ENCODE data around the gene MARK3. TPM values are rescaled to one million over a fixed set of nuclear protein-coding genes. Genes with fewer than 3 reads are reported as not detected.

The MARK3 gene
- total and polyA plus RNA-seq, 2 donors (not counting 1 experiment from before 2014, with no cell fraction given): 73.0 to 142 TPM

GRCh38 chr14:103393676-103394626 lies 8.7 kb downstream of the MARK3 start:
- no peak for TF ChIP-seq EZH2 (IDR thresholded peaks at IDR 0.05; ENCODE audit: borderline replicate concordance, insufficient read depth, low read depth, low read length, poor library complexity, severe bottlenecking)
- TF ChIP-seq CTCF (IDR thresholded peaks at IDR 0.05): peak; percentile 91
- H3K27me3 ChIP-seq (replicated peaks in 1 of 4; ENCODE audit: control extremely low read depth in 1 of 4, control insufficient read depth in 3 of 4, insufficient read depth in 4 of 4, low read length in 3 of 4): no peaks in the 10 kb centered on the region
- ATAC-seq (ENCODE audit: low read depth) (no peak), DNase-seq (peak; percentile 44)
- 86% methylated on average over 1 of the region's 9 CpGs for WGBS (ENCODE audit: insufficient coverage)
- Mint-ChIP-seq H3K27ac (no peak overlapping the region), H3K4me1 (peaks cover 63% of the 10 kb centered on the region), H3K9me3 (ENCODE audit: insufficient read depth) (no peaks in the 10 kb centered on the region), H3K27me3 (no peaks in the 10 kb centered on the region), H3K4me3 (no peak overlapping the region)
- H3K9ac ChIP-seq (ENCODE audit: low read length): no peak overlapping the region
- intact Hi-C loops (cut with micrococcal nuclease): loop anchor here (5.0 kb wide), 1 partner anchor 168 kb away; the partner anchor contains the start of genes BAG5 and COA8
- H4K20me1 ChIP-seq (ENCODE audit: control insufficient read depth, insufficient read depth, low read length, poor library complexity, severe bottlenecking): peaks cover 89% of the 10 kb centered on the region
- peaks cover 28 to 31% of the 10 kb centered on the region in 2 donors for H3K4me1 ChIP-seq (ENCODE audit: control insufficient read depth in 2 of 2, insufficient read depth in 2 of 2, low read length in 2 of 2)
- CTCF ChIA-PET: interaction anchor here (0.8 to 5.3 kb wide), 8 partner anchors 9 to 825 kb away, joined by 3 to 43 read pairs (median 3); no protein-coding TSS in a partner anchor
- H3K4me2 ChIP-seq (replicated peaks; ENCODE audit: low read depth, low read length, poor library complexity, severe bottlenecking): peak overlapping the region; percentile 49
- no peak overlapping the region for H3K27ac ChIP-seq (ENCODE audit: low read length in 2 of 2)
- no peaks in the 10 kb centered on the region for H3K9me3 ChIP-seq (ENCODE audit: control extremely low read depth in 1 of 3, control insufficient read depth in 2 of 3, insufficient read depth in 1 of 3, low read length in 2 of 3)
- no peak overlapping the region for H3K4me3 ChIP-seq (ENCODE audit: control extremely low read depth in 1 of 5, extremely low read depth in 1 of 5, insufficient read depth in 1 of 5, low read depth in 2 of 5, low read length in 4 of 5)
- no peaks in the 10 kb centered on the region for H3K36me3 ChIP-seq (replicated peaks in 1 of 2; ENCODE audit: control extremely low read depth in 1 of 2, control insufficient read depth in 1 of 2, extremely low read depth in 1 of 2, insufficient read depth in 2 of 2, low read length in 1 of 2)
- POLR2A ChIA-PET: no interaction called here
- peaks cover 99% of the 10 kb centered on the region for H3K79me2 ChIP-seq (ENCODE audit: control insufficient read depth, insufficient read depth, low read length)
- no peak overlapping the region for H2AFZ ChIP-seq (ENCODE audit: insufficient read depth, low read depth, low read length, poor library complexity, severe bottlenecking)

- CTCF ChIA-PET: no interaction called here
- intact Hi-C loops (cut with micrococcal nuclease): no loop called here
- Histone ChIP-seq H3K79me2 (ENCODE audit: control insufficient read depth, insufficient read depth, low read length) (peaks cover 99% of the 10 kb centered on the region), H3K27me3 (replicated peaks in 1 of 4; ENCODE audit: control extremely low read depth in 1 of 4, control insufficient read depth in 3 of 4, insufficient read depth in 4 of 4, low read length in 3 of 4) (no peaks in the 10 kb centered on the region), H3K27ac (ENCODE audit: low read length in 2 of 2) (no peak overlapping the region), H3K36me3 (replicated peaks in 1 of 2; ENCODE audit: control extremely low read depth in 1 of 2, control insufficient read depth in 1 of 2, extremely low read depth in 1 of 2, insufficient read depth in 2 of 2, low read length in 1 of 2) (no peaks in the 10 kb centered on the region), H3K4me1 (ENCODE audit: control insufficient read depth in 2 of 2, insufficient read depth in 2 of 2, low read length in 2 of 2) (peaks cover 28 to 32% of the 10 kb centered on the region in 2 donors), H3K9me3 (ENCODE audit: control extremely low read depth in 1 of 3, control insufficient read depth in 2 of 3, insufficient read depth in 1 of 3, low read length in 2 of 3) (no peaks in the 10 kb centered on the region), H3K4me2 (replicated peaks; ENCODE audit: low read depth, low read length, poor library complexity, severe bottlenecking) (no peak overlapping the region), H4K20me1 (ENCODE audit: control insufficient read depth, insufficient read depth, low read length, poor library complexity, severe bottlenecking) (peaks cover 94% of the 10 kb centered on the region), H3K9ac (ENCODE audit: low read length) (no peak overlapping the region), H3K4me3 (ENCODE audit: control extremely low read depth in 1 of 5, extremely low read depth in 1 of 5, insufficient read depth in 1 of 5, low read depth in 2 of 5, low read length in 4 of 5) (no peak overlapping the region), H2AFZ (ENCODE audit: insufficient read depth, low read depth, low read length, poor library complexity, severe bottlenecking) (no peak overlapping the region)
- TF ChIP-seq CTCF (IDR thresholded peaks at IDR 0.05) (no peak), EZH2 (IDR thresholded peaks at IDR 0.05; ENCODE audit: borderline replicate concordance, insufficient read depth, low read depth, low read length, poor library complexity, severe bottlenecking) (no peak)
- Mint-ChIP-seq H3K27me3 (no peaks in the 10 kb centered on the region), H3K27ac (no peak overlapping the region), H3K4me1 (peaks cover 64% of the 10 kb centered on the region), H3K4me3 (no peak overlapping the region), H3K9me3 (ENCODE audit: insufficient read depth) (no peaks in the 10 kb centered on the region)
- POLR2A ChIA-PET: no interaction called here
- DNase-seq: no peak
- ATAC-seq (ENCODE audit: low read depth): no peak
- WGBS (ENCODE audit: insufficient coverage): no CpG with 5 or more reads among the region's 2 CpGs
Observed at GRCh38 chr14:103395244-103395643, 10.0 kb downstream of the MARK3 start.

Measured in B cell (primary cell).